WI38 (cell line): ENCODE results near the gene MXRA8.

ENCODE experiments used
- H3K4me3 ChIP-seq: 2 replicates; pipeline ENCODE4 v1.5.1; 2011; ENCODE audit warnings: low read depth, mild to moderate bottlenecking, control low read depth, low read length
- CTCF ChIP-seq: IDR thresholded peaks from 2 replicates; pipeline ENCODE4 v1.5.1; 2012; ENCODE audit warnings: low read depth, mild to moderate bottlenecking, control low read depth, low read length

The MXRA8 gene

GRCh38 chr1:1340791-1341548 is 17.4 kb downstream of the MXRA8 start:
- no peak for TF ChIP-seq CTCF
- H3K4me3 ChIP-seq: no peak overlapping the region

- TF ChIP-seq CTCF: no peak
- H3K4me3 ChIP-seq: no peak overlapping the region
Measured at GRCh38 chr1:1340185-1340584, 18.2 kb downstream of the MXRA8 start.

GRCh38 chr1:1338278-1338677 is 20.1 kb downstream of the MXRA8 start:
- H3K4me3 ChIP-seq: no peak overlapping the region
- TF ChIP-seq CTCF: no peak

- TF ChIP-seq CTCF: no peak
- H3K4me3 ChIP-seq: no peak overlapping the region
Measured at GRCh38 chr1:1337793-1338147, 20.6 kb downstream of the MXRA8 start.

- TF ChIP-seq CTCF: no peak
Measured at GRCh38 chr1:1336931-1337792, 21.2 kb downstream of the MXRA8 start.

GRCh38 chr1:1336446-1336845 is 21.9 kb downstream of the MXRA8 start:
- TF ChIP-seq CTCF: no peak
- no peak overlapping the region for H3K4me3 ChIP-seq

More at GRCh38 chr1:1336931-1337792, 21.2 kb downstream of the MXRA8 start:
- no peak overlapping the region for H3K4me3 ChIP-seq

GRCh38 chr1:1335792-1336248 is 22.5 kb downstream of the MXRA8 start:
- TF ChIP-seq CTCF: no peak
- no peak overlapping the region for H3K4me3 ChIP-seq
